LNCaP clone FGC (cell line): ENCODE measurements around the gene CREG1.

ENCODE experiments used
- DNase-seq: peaks from one replicate; pipeline ENCODE4 v3.0.0-alpha.2; 2011; ENCODE audit warnings: low read depth
- H3K4me3 ChIP-seq: 2 replicates; pipeline ENCODE4 v1.5.1; 2011; ENCODE audit warnings: mild to moderate bottlenecking, low read depth, low read length, control low read depth
- CTCF ChIP-seq: IDR thresholded peaks from 2 replicates; pipeline ENCODE4 v1.5.1; 2012; ENCODE audit warnings: mild to moderate bottlenecking; ENCODE audit not compliant: control insufficient read depth, insufficient read depth; ENCODE audit errors: extremely low read depth

The CREG1 gene

DNA sequence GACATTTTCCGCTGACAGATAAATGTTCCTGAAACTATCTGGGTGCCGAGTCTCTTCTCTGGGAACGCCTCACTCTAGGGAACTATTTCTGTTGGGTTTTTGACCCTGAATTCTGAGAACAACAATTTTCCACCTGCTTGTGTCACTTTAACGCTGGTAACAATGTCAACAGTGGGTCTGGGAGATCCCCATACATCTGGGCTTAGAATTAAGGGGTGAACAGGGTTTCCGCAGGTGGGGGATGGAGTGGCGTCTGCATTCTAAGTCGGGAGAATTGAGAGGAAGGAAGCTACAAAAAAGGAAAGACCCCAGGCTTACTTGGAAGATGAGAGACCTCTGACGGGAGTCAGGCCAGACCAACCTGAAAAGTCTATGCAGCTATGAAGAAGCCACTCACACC lies 44.0 kb downstream of the CREG1 start:
- no peak for DNase-seq
- no peak overlapping the region for H3K4me3 ChIP-seq
- no peak for TF ChIP-seq CTCF

GRCh38 chr1:167507719-167508118 lies 45.8 kb downstream of the CREG1 start:
- DNase-seq: no peak
- TF ChIP-seq CTCF: no peak
- H3K4me3 ChIP-seq: no peak overlapping the region

GRCh38 chr1:167504467-167504827 lies 49.1 kb downstream of the CREG1 start:
- DNase-seq: no peak
- TF ChIP-seq CTCF: no peak
- no peak overlapping the region for H3K4me3 ChIP-seq

DNA sequence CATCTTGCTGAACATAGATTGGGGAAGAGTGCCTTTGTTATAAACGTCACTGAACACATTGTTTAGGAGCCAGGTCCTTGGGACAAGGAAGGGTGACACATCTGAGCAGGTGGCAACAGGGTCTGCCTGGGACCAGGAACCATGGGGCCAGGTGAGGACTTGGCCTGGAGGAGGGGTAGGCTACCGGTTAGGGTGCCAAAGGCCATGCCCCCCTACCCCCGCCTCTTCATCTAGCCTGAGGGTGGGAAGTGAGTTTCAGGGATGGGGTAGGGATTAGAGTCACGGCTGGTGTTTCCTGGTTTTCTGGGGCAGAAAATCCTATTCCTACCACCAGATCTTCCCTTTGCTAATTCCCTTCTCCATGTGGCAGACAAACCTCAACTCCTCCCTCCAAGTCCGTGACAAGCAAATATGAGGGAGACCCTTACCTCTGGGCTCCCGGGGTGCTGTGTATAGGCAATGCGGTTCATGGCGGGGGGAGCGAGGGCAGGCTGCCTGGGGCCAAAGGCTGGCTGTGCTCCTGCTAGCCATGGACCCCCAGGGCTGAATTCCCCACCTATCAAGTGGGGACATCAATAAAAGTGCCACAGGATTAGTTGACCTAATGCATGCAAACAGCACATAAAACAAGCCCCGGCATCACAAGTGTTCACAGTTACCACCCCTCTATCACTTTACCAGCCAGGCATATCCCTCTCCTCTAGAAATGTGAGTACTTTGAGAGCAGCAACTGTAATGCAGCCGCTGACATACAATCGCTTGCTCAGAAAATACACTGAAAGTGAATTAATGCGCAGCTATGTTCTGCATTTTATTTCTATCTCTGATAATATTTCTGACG lies 49.7 kb downstream of the CREG1 start:
- DNase-seq: no peak
- H3K4me3 ChIP-seq: no peak overlapping the region
- TF ChIP-seq CTCF: no peak

- TF ChIP-seq CTCF: no peak
- no peak for DNase-seq
- H3K4me3 ChIP-seq: no peak overlapping the region
Observed at GRCh38 chr1:167502719-167503462, 50.7 kb downstream of the CREG1 start.

DNA sequence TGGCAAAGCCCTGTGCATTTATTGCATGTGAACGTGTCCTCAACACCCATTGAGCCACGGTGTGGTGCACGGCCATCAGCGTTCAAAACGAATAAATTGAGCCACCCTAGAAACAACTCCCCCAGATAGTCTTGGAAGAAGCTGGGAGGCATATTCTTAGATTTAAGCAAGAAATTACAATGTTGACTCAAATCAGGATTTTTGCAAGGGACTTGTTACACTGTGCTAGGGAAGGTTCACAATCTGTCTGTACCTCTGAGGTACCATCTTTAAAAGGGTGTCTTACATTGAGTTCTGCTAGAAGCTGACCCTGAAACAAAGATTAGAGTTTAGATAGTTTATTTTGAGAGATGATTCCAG lies 51.4 kb downstream of the CREG1 start:
- no peak overlapping the region for H3K4me3 ChIP-seq
- no peak for TF ChIP-seq CTCF
- no peak for DNase-seq
